Mesenchymal stem cell (in vitro differentiated cells and primary cell): ENCODE data around the gene CNOT4.

ENCODE experiments used
- DNase-seq: peaks from one replicate; pipeline ENCODE4 v3.0.0-alpha.2; 2013
- H2AFZ ChIP-seq: one replicate; pipeline ENCODE4 v1.6.1; 2013; ENCODE audit warnings: low read depth, mild to moderate bottlenecking, control low read depth, inconsistent platforms, low read length, moderate library complexity
- H2AK5ac ChIP-seq: 2 replicates; pipeline ENCODE4 v1.6.1; 2013; ENCODE audit warnings: low read length, moderate library complexity, mild to moderate bottlenecking, inconsistent platforms; ENCODE audit not compliant: severe bottlenecking
- H2BK120ac ChIP-seq: one replicate; pipeline ENCODE4 v1.6.1; 2013; ENCODE audit warnings: low read depth, mild to moderate bottlenecking, inconsistent platforms, low read length, moderate library complexity
- H2BK12ac ChIP-seq, 2 experiments: one replicate each; pipeline ENCODE4 v1.6.1; 2013; ENCODE audit warnings: inconsistent platforms in 2 of 2, low read length in 2 of 2, mild to moderate bottlenecking in 2 of 2, moderate library complexity in 2 of 2, control low read depth in 1 of 2
- H2BK15ac ChIP-seq: one replicate; pipeline ENCODE4 v1.6.1; 2013; ENCODE audit warnings: mild to moderate bottlenecking, low read depth, inconsistent platforms; ENCODE audit not compliant: poor library complexity, severe bottlenecking
- H2BK5ac ChIP-seq: 2 replicates; pipeline ENCODE4 v1.6.1; 2013; ENCODE audit warnings: low read depth, mild to moderate bottlenecking, low read length, control low read depth, inconsistent platforms; ENCODE audit not compliant: poor library complexity, severe bottlenecking
- H3K14ac ChIP-seq, 2 experiments: one replicate each; pipeline ENCODE4 v1.6.1; 2013; ENCODE audit warnings: inconsistent platforms in 2 of 2, low read length in 2 of 2, control low read depth in 1 of 2, mild to moderate bottlenecking in 1 of 2, moderate library complexity in 1 of 2
- H3K18ac ChIP-seq, 2 experiments: one replicate each; pipeline ENCODE4 v1.6.1; 2013; ENCODE audit warnings: inconsistent platforms in 2 of 2, low read length in 2 of 2, control low read depth in 1 of 2, low read depth in 1 of 2, mild to moderate bottlenecking in 1 of 2
- H3K23ac ChIP-seq, 2 experiments: one replicate each; pipeline ENCODE4 v1.6.1; 2013; ENCODE audit warnings: inconsistent platforms in 2 of 2, low read length in 2 of 2, mild to moderate bottlenecking in 2 of 2, moderate library complexity in 2 of 2, control low read depth in 1 of 2
- H3K27ac ChIP-seq: 2 replicates; pipeline ENCODE4 v1.5.1; 2013; ENCODE audit warnings: mild to moderate bottlenecking, moderate library complexity, low read length, control low read depth, inconsistent platforms; ENCODE audit not compliant: poor library complexity, severe bottlenecking
- H3K27me3 ChIP-seq, 2 experiments: 2 replicates each; pipeline versions ENCODE4 v1.6.1 to v1.7.0; 2013; ENCODE audit warnings: low read length in 2 of 2, mild to moderate bottlenecking in 2 of 2, moderate library complexity in 2 of 2, control low read depth in 1 of 2, inconsistent platforms in 1 of 2; ENCODE audit not compliant: control insufficient read depth in 1 of 2, insufficient read depth in 1 of 2
- H3K36me3 ChIP-seq, 2 experiments: 2 replicates each; pipeline versions ENCODE4 v1.6.1 to v1.7.0; 2013; ENCODE audit warnings: low read length in 2 of 2, control low read depth in 1 of 2, inconsistent platforms in 1 of 2, low read depth in 1 of 2, mild to moderate bottlenecking in 1 of 2; ENCODE audit not compliant: insufficient read depth in 2 of 2, control insufficient read depth in 1 of 2
- H3K4ac ChIP-seq, 2 experiments: one replicate each; pipeline ENCODE4 v1.6.1; 2013; ENCODE audit warnings: inconsistent platforms in 2 of 2, low read length in 2 of 2, mild to moderate bottlenecking in 2 of 2, moderate library complexity in 2 of 2, control low read depth in 1 of 2, low read depth in 1 of 2
- H3K4me1 ChIP-seq: 2 replicates; pipeline ENCODE4 v1.6.1; 2013; ENCODE audit warnings: low read depth, low read length, control low read depth; ENCODE audit not compliant: control insufficient read depth, insufficient read depth
- H3K4me2 ChIP-seq: 2 replicates; pipeline ENCODE4 v1.6.1; 2013; ENCODE audit warnings: low read length, mild to moderate bottlenecking, inconsistent platforms; ENCODE audit not compliant: poor library complexity, severe bottlenecking
- H3K4me3 ChIP-seq, 2 experiments: 2 replicates each; pipeline versions ENCODE4 v1.5.1 to v1.7.0; 2013; ENCODE audit warnings: low read length in 2 of 2, mild to moderate bottlenecking in 2 of 2, control low read depth in 1 of 2, low read depth in 1 of 2; ENCODE audit not compliant: insufficient read depth in 1 of 2
- H3K79me1 ChIP-seq: replicated peaks from 2 replicates; pipeline ENCODE4 v1.6.1; 2013; ENCODE audit warnings: mild to moderate bottlenecking, control low read depth, low read length, inconsistent platforms; ENCODE audit not compliant: poor library complexity, severe bottlenecking
- H3K9ac ChIP-seq: 2 replicates; pipeline ENCODE4 v1.7.0; 2013; ENCODE audit warnings: mild to moderate bottlenecking, low read length, moderate library complexity
- H3K9me3 ChIP-seq: 2 replicates; pipeline ENCODE4 v1.7.0; 2013; ENCODE audit warnings: mild to moderate bottlenecking, low read length; ENCODE audit not compliant: control insufficient read depth
- H4K8ac ChIP-seq: one replicate; pipeline ENCODE4 v1.6.1; 2013; ENCODE audit warnings: inconsistent platforms, mild to moderate bottlenecking, low read length, moderate library complexity
- H4K91ac ChIP-seq: one replicate; pipeline ENCODE4 v1.6.1; 2013; ENCODE audit warnings: mild to moderate bottlenecking, low read length, inconsistent platforms
- WGBS: methylation state at CpG from one replicate; pipeline ENCODE4 v1.1.7; 2013; ENCODE audit warnings: mixed read lengths; 5-methylcytosine and 5-hydroxymethylcytosine counted together

Gene CNOT4

DNA sequence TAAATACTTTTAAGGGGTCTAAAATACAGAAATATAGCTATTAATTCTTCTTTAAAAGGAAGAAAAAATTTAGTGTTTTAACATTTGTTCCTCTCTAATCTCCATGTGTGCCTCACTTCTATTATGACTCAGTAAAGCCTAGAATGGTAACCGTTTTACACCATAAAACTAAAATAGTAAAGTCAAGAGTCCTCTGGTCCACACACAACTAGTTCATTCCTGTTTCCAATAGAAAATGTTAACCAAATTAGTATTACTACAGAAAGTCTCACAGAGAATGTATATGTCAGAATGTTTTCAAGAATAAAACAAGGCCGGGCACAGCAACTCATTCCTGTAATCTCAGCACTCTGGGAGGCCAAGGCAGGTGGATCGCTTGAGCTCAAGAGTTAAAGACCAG is 55.8 kb downstream of the CNOT4 start:
- Histone ChIP-seq H3K23ac (no peak overlapping the region), H2BK120ac (no peak overlapping the region), H2BK5ac (no peak overlapping the region), H3K14ac (no peak overlapping the region), H3K27ac (no peak overlapping the region), H2AFZ (no peak overlapping the region), H3K36me3 (no peaks in the 10 kb centered on the region), H3K4ac (no peak overlapping the region), H2BK12ac (no peak overlapping the region), H3K9me3 (no peaks in the 10 kb centered on the region), H3K4me2 (no peak overlapping the region), H3K4me3 (no peak overlapping the region), H4K91ac (no peak overlapping the region), H2AK5ac (no peak overlapping the region), H3K9ac (no peak overlapping the region), H3K27me3 (no peaks in the 10 kb centered on the region), H2BK15ac (no peak overlapping the region), H4K8ac (no peak overlapping the region), H3K4me1 (no peaks in the 10 kb centered on the region), H3K79me1 (peaks cover 20% of the 10 kb centered on the region), H3K18ac (no peak overlapping the region)
- 95% methylated on average over 2 of the region's 3 CpGs for WGBS
- DNase-seq, result no peak

DNA sequence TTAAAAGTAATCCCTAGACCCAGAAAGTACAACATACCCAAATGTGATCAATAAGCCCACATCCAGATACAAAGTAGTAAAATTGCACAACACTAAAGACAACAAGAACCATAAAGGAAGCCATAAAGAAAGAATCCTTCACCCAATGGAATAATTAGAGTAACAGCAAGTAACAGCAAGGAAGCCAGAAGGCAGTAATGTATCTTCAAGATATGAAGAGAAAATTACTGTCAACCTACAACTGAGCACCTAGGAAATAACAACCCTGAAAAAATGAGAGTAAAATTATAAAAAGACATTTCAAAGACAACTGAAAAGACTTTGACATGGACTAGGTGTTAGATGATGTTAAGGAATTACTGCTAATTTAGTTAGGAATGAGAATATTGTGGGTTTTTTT is 60.5 kb downstream of the CNOT4 start:
- no peak overlapping the region for H4K8ac ChIP-seq
- H2AK5ac ChIP-seq, result no peak overlapping the region
- H2BK120ac ChIP-seq, result no peak overlapping the region
- no peak overlapping the region for H2AFZ ChIP-seq
- no peak overlapping the region for H2BK5ac ChIP-seq
- no peak for DNase-seq
- H3K4ac ChIP-seq, result no peak overlapping the region
- H3K9ac ChIP-seq, result no peak overlapping the region
- H3K79me1 ChIP-seq, result peaks cover 24% of the 10 kb centered on the region
- H2BK15ac ChIP-seq, result no peak overlapping the region
- no peak overlapping the region for H3K18ac ChIP-seq
- no peaks in the 10 kb centered on the region for H3K9me3 ChIP-seq
- no peak overlapping the region for H3K4me2 ChIP-seq
- H3K36me3 ChIP-seq, result peaks cover 0 to under 1% of the 10 kb centered on the region in 2 experiments
- H4K91ac ChIP-seq, result no peak overlapping the region
- no peak overlapping the region for H3K27ac ChIP-seq
- H3K4me3 ChIP-seq, result no peak overlapping the region
- no peak overlapping the region for H3K23ac ChIP-seq
- H3K4me1 ChIP-seq, result no peaks in the 10 kb centered on the region
- H2BK12ac ChIP-seq, result no peak overlapping the region
- H3K14ac ChIP-seq, result no peak overlapping the region
- no peaks in the 10 kb centered on the region for H3K27me3 ChIP-seq

DNA sequence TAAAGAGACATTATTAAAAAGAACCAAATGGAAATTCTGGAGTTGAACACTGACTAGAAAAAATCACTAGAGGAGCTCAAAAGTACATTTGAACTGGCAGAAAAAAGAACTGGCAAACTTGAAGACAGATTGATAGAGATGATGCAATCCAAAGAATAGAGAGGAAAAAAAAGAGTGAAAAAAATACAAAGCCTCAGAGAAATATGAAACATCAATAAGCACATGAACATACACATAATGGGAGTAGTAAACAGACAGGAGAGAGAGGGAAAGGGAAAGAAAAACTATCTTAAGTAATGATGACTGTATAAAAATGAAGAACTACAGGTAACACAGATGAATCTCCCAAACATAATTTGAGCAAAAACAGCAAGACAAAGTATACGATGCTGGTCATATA is 61.1 kb downstream of the CNOT4 start:
- no peaks in the 10 kb centered on the region for H3K4me1 ChIP-seq
- H3K27me3 ChIP-seq, result no peaks in the 10 kb centered on the region
- H2AFZ ChIP-seq, result no peak overlapping the region
- no peak overlapping the region for H3K4me2 ChIP-seq
- no CpG with 5 or more reads among the region's 1 CpG for WGBS
- DNase-seq, result no peak
- no peak overlapping the region for H3K23ac ChIP-seq
- no peak overlapping the region for H3K9ac ChIP-seq
- no peak overlapping the region for H2BK5ac ChIP-seq
- no peaks in the 10 kb centered on the region for H3K9me3 ChIP-seq
- H2AK5ac ChIP-seq, result no peak overlapping the region
- H3K4me3 ChIP-seq, result no peak overlapping the region
- no peak overlapping the region for H2BK120ac ChIP-seq
- H2BK15ac ChIP-seq, result no peak overlapping the region
- H4K91ac ChIP-seq, result no peak overlapping the region
- no peak overlapping the region for H3K4ac ChIP-seq
- no peak overlapping the region for H4K8ac ChIP-seq
- peaks cover 28% of the 10 kb centered on the region for H3K79me1 ChIP-seq
- peaks cover 0 to 3% of the 10 kb centered on the region in 2 experiments for H3K36me3 ChIP-seq
- H3K18ac ChIP-seq, result no peak overlapping the region
- no peak overlapping the region for H3K14ac ChIP-seq
- no peak overlapping the region for H3K27ac ChIP-seq
- no peak overlapping the region for H2BK12ac ChIP-seq

DNA sequence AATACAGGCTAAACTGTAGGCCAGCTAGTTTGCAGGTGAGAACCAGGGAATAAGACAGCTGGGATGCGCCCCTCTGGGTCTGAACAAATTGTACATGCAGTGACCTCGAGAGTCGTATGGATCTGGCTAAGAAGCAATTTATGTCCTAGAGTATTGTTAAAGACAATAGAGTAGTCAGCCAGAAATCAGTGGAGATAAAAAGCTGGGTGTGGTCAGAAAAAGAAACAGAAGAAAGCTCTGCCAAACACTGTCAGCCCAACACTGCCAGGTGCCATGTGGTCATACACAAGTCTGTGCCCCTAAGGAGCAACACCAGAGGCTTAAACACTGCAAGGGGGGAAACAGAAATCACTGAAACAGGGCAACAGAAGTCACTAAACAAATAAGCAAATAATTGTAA is 62.2 kb downstream of the CNOT4 start:
- H3K4me1 ChIP-seq, result no peaks in the 10 kb centered on the region
- H3K14ac ChIP-seq, result no peak overlapping the region
- peaks cover 3% of the 10 kb centered on the region in 2 experiments for H3K36me3 ChIP-seq
- no peak overlapping the region for H3K4me2 ChIP-seq
- H2AK5ac ChIP-seq, result no peak overlapping the region
- no peak for DNase-seq
- no peak overlapping the region for H2AFZ ChIP-seq
- H3K79me1 ChIP-seq, result peaks cover 29% of the 10 kb centered on the region
- H3K18ac ChIP-seq, result peak overlapping the region in 1 of 2 experiments; percentile 3
- no peak overlapping the region for H2BK120ac ChIP-seq
- no peak overlapping the region for H3K4ac ChIP-seq
- H3K27me3 ChIP-seq, result no peaks in the 10 kb centered on the region
- H3K27ac ChIP-seq, result no peak overlapping the region
- 90% methylated on average over 3 of the region's 3 CpGs for WGBS
- H2BK12ac ChIP-seq, result no peak overlapping the region
- no peak overlapping the region for H2BK15ac ChIP-seq
- no peak overlapping the region for H3K23ac ChIP-seq
- no peak overlapping the region for H4K8ac ChIP-seq
- H3K9ac ChIP-seq, result no peak overlapping the region
- no peaks in the 10 kb centered on the region for H3K9me3 ChIP-seq
- H4K91ac ChIP-seq, result no peak overlapping the region
- H3K4me3 ChIP-seq, result no peak overlapping the region
- H2BK5ac ChIP-seq, result no peak overlapping the region
